Hematopoietic multipotent progenitor cell treated with erythropoietin and hydrocortisone succinate and interleukin-3 and kit ligand, for 4 days (in vitro differentiated cells): ENCODE measurements around the gene TNFSF8.

ENCODE experiments used
- DNase-seq: peaks from one replicate; pipeline ENCODE4 v3.0.0-alpha.2; 2015

Gene TNFSF8

GRCh38 chr9:114902786-114903524, 27.4 kb downstream of the TNFSF8 start:
- DNase-seq: no peak

- DNase-seq: no peak
Measured at GRCh38 chr9:114900942-114901802, 29.2 kb downstream of the TNFSF8 start.

GRCh38 chr9:114899995-114900394, 30.4 kb downstream of the TNFSF8 start:
- DNase-seq: no peak

- no peak for DNase-seq
Measured at GRCh38 chr9:114899461-114899860, 30.9 kb downstream of the TNFSF8 start.

- peak; percentile 86 for DNase-seq
Measured at GRCh38 chr9:114898741-114899140, 31.6 kb downstream of the TNFSF8 start.

GRCh38 chr9:114897196-114897595, 33.2 kb downstream of the TNFSF8 start:
- no peak for DNase-seq

GRCh38 chr9:114896344-114896743, 34.0 kb downstream of the TNFSF8 start:
- no peak for DNase-seq

GRCh38 chr9:114895521-114895991, 34.8 kb downstream of the TNFSF8 start:
- DNase-seq: no peak

- no peak for DNase-seq
Measured at GRCh38 chr9:114894609-114895433, 35.6 kb downstream of the TNFSF8 start.

GRCh38 chr9:114894206-114894605, 36.2 kb downstream of the TNFSF8 start:
- DNase-seq: no peak

GRCh38 chr9:114893221-114894010, 37.0 kb downstream of the TNFSF8 start:
- DNase-seq: no peak

GRCh38 chr9:114889802-114890224, 40.6 kb downstream of the TNFSF8 start:
- DNase-seq: peak; percentile 65

- no peak for DNase-seq
Measured at GRCh38 chr9:114888607-114889006, 41.8 kb downstream of the TNFSF8 start.

GRCh38 chr9:114887963-114888362, 42.4 kb downstream of the TNFSF8 start:
- no peak for DNase-seq

GRCh38 chr9:114884787-114885452, 45.5 kb downstream of the TNFSF8 start:
- DNase-seq: no peak

- DNase-seq: peak; percentile 43
Measured at GRCh38 chr9:114883709-114884108, 46.7 kb downstream of the TNFSF8 start.

- peak; percentile 40 for DNase-seq
Measured at GRCh38 chr9:114880291-114880745, 50.1 kb downstream of the TNFSF8 start.

- DNase-seq: no peak
Measured at GRCh38 chr9:114878879-114879564, 51.4 kb downstream of the TNFSF8 start.

GRCh38 chr9:114869845-114870244, 60.5 kb downstream of the TNFSF8 start:
- no peak for DNase-seq

- DNase-seq: no peak
Measured at GRCh38 chr9:114869378-114869777, 61.0 kb downstream of the TNFSF8 start.

GRCh38 chr9:114867327-114867726, 63.1 kb downstream of the TNFSF8 start:
- DNase-seq: no peak
